Measurements from ENCODE around the gene WWOX.

WWOX gene

GRCh38 chr16:78988361-78988969, 889.0 kb downstream of the WWOX start:
- H4K20me1 ChIP-seq (ENCODE audit: insufficient read depth, low read length) = no peaks in the 10 kb centered on the region
- DNase-seq = no peak
- no peaks in the 10 kb centered on the region for H3K27me3 ChIP-seq (replicated peaks; ENCODE audit: insufficient read depth, low read length)
- TF ChIP-seq EZH2 (optimal IDR thresholded peaks at IDR 0.05; ENCODE audit: low read depth, low read length) (no peak), CTCF (IDR thresholded peaks at IDR 0.05; ENCODE audit: low read length) (no peak), EZH2phosphoT487 (IDR thresholded peaks at IDR 0.05; ENCODE audit: low read length) (no peak)
- H3K4me1 ChIP-seq (ENCODE audit: low read length) = no peaks in the 10 kb centered on the region
- no peak overlapping the region for H3K9ac ChIP-seq (ENCODE audit: low read length)
- H2AFZ ChIP-seq (ENCODE audit: low read length) = no peak overlapping the region
- no peaks in the 10 kb centered on the region for H3K79me2 ChIP-seq (ENCODE audit: low read length)
- H3K9me3 ChIP-seq (replicated peaks; ENCODE audit: insufficient read depth, low read length) = no peaks in the 10 kb centered on the region
- no peak overlapping the region for H3K27ac ChIP-seq (ENCODE audit: low read length)
- no peaks in the 10 kb centered on the region for H3K36me3 ChIP-seq (replicated peaks; ENCODE audit: insufficient read depth, low read length)
- H3K4me2 ChIP-seq (ENCODE audit: low read depth, low read length) = no peak overlapping the region
- no peaks in the 10 kb centered on the region for H3K9me2 ChIP-seq (replicated peaks; ENCODE audit: insufficient read depth, low read length)
- no peaks in the 10 kb centered on the region for H3F3A ChIP-seq (ENCODE audit: insufficient read depth, low read length)
- H3K4me3 ChIP-seq (ENCODE audit: low read length) = no peak overlapping the region

GRCh38 chr16:78990309-78990701, 890.9 kb downstream of the WWOX start:
- Histone ChIP-seq H3K9me3 (replicated peaks; ENCODE audit: insufficient read depth, low read length) (no peaks in the 10 kb centered on the region), H3K9me2 (replicated peaks; ENCODE audit: insufficient read depth, low read length) (no peaks in the 10 kb centered on the region), H3K36me3 (replicated peaks; ENCODE audit: insufficient read depth, low read length) (no peaks in the 10 kb centered on the region), H3K9ac (ENCODE audit: low read length) (no peak overlapping the region), H3F3A (ENCODE audit: insufficient read depth, low read length) (no peaks in the 10 kb centered on the region), H2AFZ (ENCODE audit: low read length) (no peak overlapping the region), H3K4me2 (ENCODE audit: low read depth, low read length) (no peak overlapping the region), H3K27me3 (replicated peaks; ENCODE audit: insufficient read depth, low read length) (no peaks in the 10 kb centered on the region), H3K4me3 (ENCODE audit: low read length) (no peak overlapping the region), H3K4me1 (ENCODE audit: low read length) (no peaks in the 10 kb centered on the region), H3K27ac (ENCODE audit: low read length) (no peak overlapping the region), H3K79me2 (ENCODE audit: low read length) (no peaks in the 10 kb centered on the region), H4K20me1 (ENCODE audit: insufficient read depth, low read length) (no peaks in the 10 kb centered on the region)
- DNase-seq = no peak
- TF ChIP-seq EZH2 (optimal IDR thresholded peaks at IDR 0.05; ENCODE audit: low read depth, low read length) (no peak), CTCF (IDR thresholded peaks at IDR 0.05; ENCODE audit: low read length) (no peak), EZH2phosphoT487 (IDR thresholded peaks at IDR 0.05; ENCODE audit: low read length) (no peak)

- Histone ChIP-seq H2AFZ (ENCODE audit: low read length) (no peak overlapping the region), H4K20me1 (ENCODE audit: insufficient read depth, low read length) (no peaks in the 10 kb centered on the region), H3K9me3 (replicated peaks; ENCODE audit: insufficient read depth, low read length) (no peaks in the 10 kb centered on the region), H3K36me3 (replicated peaks; ENCODE audit: insufficient read depth, low read length) (no peaks in the 10 kb centered on the region), H3K9me2 (replicated peaks; ENCODE audit: insufficient read depth, low read length) (no peaks in the 10 kb centered on the region), H3K79me2 (ENCODE audit: low read length) (no peaks in the 10 kb centered on the region), H3K4me3 (ENCODE audit: low read length) (no peak overlapping the region), H3K4me2 (ENCODE audit: low read depth, low read length) (no peak overlapping the region), H3K27me3 (replicated peaks; ENCODE audit: insufficient read depth, low read length) (no peaks in the 10 kb centered on the region), H3F3A (ENCODE audit: insufficient read depth, low read length) (no peaks in the 10 kb centered on the region), H3K27ac (ENCODE audit: low read length) (no peak overlapping the region), H3K9ac (ENCODE audit: low read length) (no peak overlapping the region), H3K4me1 (ENCODE audit: low read length) (no peaks in the 10 kb centered on the region)
- TF ChIP-seq EZH2phosphoT487 (IDR thresholded peaks at IDR 0.05; ENCODE audit: low read length) (no peak), EZH2 (optimal IDR thresholded peaks at IDR 0.05; ENCODE audit: low read depth, low read length) (no peak), CTCF (IDR thresholded peaks at IDR 0.05; ENCODE audit: low read length) (no peak)
- no peak for DNase-seq
These were observed 892.5 kb downstream of the WWOX start for GRCh38 chr16:78992001-78992400.

Measured in MM.1S (cell line).